IMR-90 (cell line): ENCODE measurements around the gene DRC7. TPM values are rescaled to one million over a fixed set of nuclear protein-coding genes. Genes with fewer than 3 reads are reported as not detected.

Experiments used
- ATAC-seq: fragments of 200-7000 bp; cut with Tn5 transposase; 2 replicates; pipeline ENCODE4 v1.9.1; 2020; ENCODE audit warnings: low read depth, mild to moderate bottlenecking, moderate library complexity
- BruUV-seq: library from RNA; stranded (reverse); fragments of 400-500 nt; replicated peaks from 2 replicates; lab custom pipeline; 2021; lab: Mats Ljungman, UMichigan
- CTCF ChIA-PET: fragments of 300-600 bp; formaldehyde crosslinking; extraction: SDS; loops from one replicate; lab custom pipeline; 2021; ENCODE audit warnings: antibody characterized with exemption; lab: Yijun Ruan, JAX
- POLR2A ChIA-PET: fragments of 300-600 bp; sonication (Branson Sonifier 250); formaldehyde crosslinking; loops from one replicate; lab custom pipeline; 2022; ENCODE audit warnings: antibody characterized with exemption; ENCODE audit not compliant: unreplicated experiment; lab: Charles Lee
- DNase-seq: peaks from one replicate; pipeline ENCODE4 v3.0.0; 2013
- H2AFZ ChIP-seq: replicated peaks from 2 replicates; pipeline ENCODE3; 2013; ENCODE audit warnings: low read length, mild to moderate bottlenecking; ENCODE audit not compliant: poor library complexity
- H2AK5ac ChIP-seq: 2 replicates; pipeline ENCODE4 v1.6.1; 2013; ENCODE audit warnings: low read depth, low read length, inconsistent platforms
- H2AK9ac ChIP-seq: replicated peaks from 2 replicates; pipeline ENCODE3; 2013; ENCODE audit warnings: mild to moderate bottlenecking, low read depth, low read length, moderate library complexity; ENCODE audit not compliant: poor library complexity
- H2BK120ac ChIP-seq: 2 replicates; pipeline ENCODE4 v1.6.1; 2013; ENCODE audit warnings: low read depth, low read length, inconsistent platforms
- H2BK15ac ChIP-seq: 3 replicates; pipeline ENCODE4 v1.6.1; 2013; ENCODE audit warnings: low read depth, low read length, inconsistent platforms
- H2BK20ac ChIP-seq: 2 replicates; pipeline ENCODE4 v1.6.1; 2013; ENCODE audit warnings: low read depth, mild to moderate bottlenecking, inconsistent platforms, low read length, moderate library complexity
- H2BK5ac ChIP-seq: 2 replicates; pipeline ENCODE4 v1.6.1; 2013; ENCODE audit warnings: mild to moderate bottlenecking, low read depth, low read length, inconsistent platforms; ENCODE audit not compliant: poor library complexity, severe bottlenecking
- H3K14ac ChIP-seq: replicated peaks from 2 replicates; pipeline ENCODE4 v1.6.1; 2013; ENCODE audit warnings: low read depth, low read length, inconsistent platforms
- H3K18ac ChIP-seq: 2 replicates; pipeline ENCODE4 v1.6.1; 2013; ENCODE audit warnings: low read depth, low read length, control low read depth
- H3K23ac ChIP-seq: 2 replicates; pipeline ENCODE4 v1.6.1; 2013; ENCODE audit warnings: low read depth, low read length, inconsistent platforms
- H3K27ac ChIP-seq: 2 replicates; pipeline ENCODE4 v1.5.1; 2013; ENCODE audit warnings: mild to moderate bottlenecking, control low read depth, low read length; ENCODE audit not compliant: insufficient read depth
- H3K27me3 ChIP-seq: 2 replicates; pipeline ENCODE4 v1.6.1; 2013; ENCODE audit warnings: low read length; ENCODE audit not compliant: control insufficient read depth, insufficient read depth
- H3K36me3 ChIP-seq: 2 replicates; pipeline ENCODE4 v1.6.1; 2013; ENCODE audit warnings: low read length, mixed read lengths; ENCODE audit not compliant: control insufficient read depth, insufficient read depth
- H3K4ac ChIP-seq: 2 replicates; pipeline ENCODE4 v1.6.1; 2013; ENCODE audit warnings: low read depth, low read length, inconsistent platforms
- H3K4me1 ChIP-seq: 2 replicates; pipeline ENCODE4 v1.6.1; 2013; ENCODE audit warnings: low read length, mixed read lengths; ENCODE audit not compliant: control insufficient read depth, insufficient read depth
- H3K4me2 ChIP-seq: 2 replicates; pipeline ENCODE4 v1.6.1; 2013; ENCODE audit warnings: low read depth, mild to moderate bottlenecking, control low read depth, low read length, moderate library complexity
- H3K4me3 ChIP-seq: 2 replicates; pipeline ENCODE4 v1.5.1; 2013; ENCODE audit warnings: low read depth, mild to moderate bottlenecking, control low read depth, low read length, moderate library complexity; ENCODE audit not compliant: insufficient read depth
- H3K56ac ChIP-seq: 2 replicates; pipeline ENCODE4 v1.6.1; 2013; ENCODE audit warnings: low read length, inconsistent platforms; ENCODE audit not compliant: insufficient read depth; ENCODE audit errors: extremely low read depth
- H3K79me1 ChIP-seq, 2 experiments: 2 replicates each; pipeline ENCODE4 v1.6.1; 2013; ENCODE audit warnings: low read length in 2 of 2, inconsistent platforms in 1 of 2, low read depth in 1 of 2
- H3K9ac ChIP-seq: 2 replicates; pipeline ENCODE4 v1.6.1; 2013; ENCODE audit warnings: low read depth, low read length, control low read depth
- H3K9me1 ChIP-seq: 2 replicates; pipeline ENCODE4 v1.6.1; 2013; ENCODE audit warnings: low read length, inconsistent platforms; ENCODE audit not compliant: insufficient read depth
- H3K9me3 ChIP-seq: 2 replicates; pipeline ENCODE4 v1.6.1; 2013; ENCODE audit warnings: low read length; ENCODE audit not compliant: control insufficient read depth, insufficient read depth
- H4K20me1 ChIP-seq: 2 replicates; pipeline ENCODE4 v1.6.1; 2013; ENCODE audit warnings: low read length, inconsistent platforms; ENCODE audit not compliant: insufficient read depth
- H4K5ac ChIP-seq: 2 replicates; pipeline ENCODE4 v1.6.1; 2013; ENCODE audit warnings: mild to moderate bottlenecking, low read depth, low read length, control low read depth
- H4K8ac ChIP-seq, 2 experiments: 2 replicates each; pipeline ENCODE4 v1.6.1; 2013; ENCODE audit warnings: low read depth in 2 of 2, low read length in 2 of 2, control low read depth in 1 of 2, inconsistent platforms in 1 of 2
- H4K91ac ChIP-seq: 2 replicates; pipeline ENCODE4 v1.6.1; 2013; ENCODE audit warnings: low read depth, low read length, inconsistent platforms; ENCODE audit not compliant: insufficient read depth
- ELK1 ChIP-seq: fragments of 150-350 bp; IDR thresholded peaks from 2 replicates; pipeline ENCODE4 v1.6.1; 2016; ENCODE audit warnings: low read depth, mild to moderate bottlenecking, low read length, moderate library complexity, borderline replicate concordance
- MAZ ChIP-seq: IDR thresholded peaks from 2 replicates; pipeline ENCODE4 v1.6.1; 2012; ENCODE audit warnings: low read depth, mild to moderate bottlenecking, low read length, improper control_type of control experiment, moderate library complexity, borderline replicate concordance
- MXI1 ChIP-seq: IDR thresholded peaks from 2 replicates; pipeline ENCODE4 v1.6.1; 2012; ENCODE audit warnings: low read depth, mild to moderate bottlenecking, low read length, moderate library complexity, borderline replicate concordance
- RFX5 ChIP-seq: IDR thresholded peaks from 2 replicates; pipeline ENCODE4 v1.8.0; 2012; ENCODE audit warnings: low read depth, mild to moderate bottlenecking, low read length, moderate library complexity
- SMC3 ChIP-seq: fragments of 150-350 bp; IDR thresholded peaks from 2 replicates; pipeline ENCODE4 v1.6.1; 2016; ENCODE audit warnings: low read depth, mild to moderate bottlenecking, antibody characterized with exemption, low read length, moderate library complexity
- WGBS, 2 experiments: methylation state at CpG; one replicate each; pipeline versions ENCODE4 v1.1.5 to v1.1.7; 2013; ENCODE audit warnings: missing lambda C conversion rate in 2 of 2; ENCODE audit not compliant: insufficient read length in 1 of 2; ENCODE audit errors: extremely low coverage in 2 of 2; 5-methylcytosine and 5-hydroxymethylcytosine counted together
- dilution Hi-C: fragments of 300-500 bp; cut with HindIII; formaldehyde crosslinking; loops from one replicate; pipeline ENCODE4 v1.14.3; 2018; ENCODE audit warnings: low sequenced_read_pairs; ENCODE audit not compliant: unreplicated experiment
- in situ Hi-C: fragments of 300-500 bp; cut with MboI; formaldehyde crosslinking; loops from 3 replicates; pipeline ENCODE4 v1.14.3; 2019; ENCODE audit warnings: low sequenced_read_pairs, inconsistent platforms, mixed read lengths
- intact Hi-C: fragments of 100-400 bp; cut with micrococcal nuclease; formaldehyde crosslinking; loops from 2 replicates; pipeline ENCODE4 v1.10.0; 2022
- polyA plus RNA-seq, 3 experiments: library from polyadenylated mRNA; depleted of rRNA; stranded (reverse); fragments of >200 nt; gene quantifications; 2 replicates each; pipeline ENCODE4 v1.2.3, GENCODE V29; 2012; ENCODE audit warnings: low replicate concordance in 1 of 3
- total RNA-seq: library from RNA; depleted of rRNA; stranded (reverse); fragments of >200 nt; gene quantifications from 2 replicates; pipeline ENCODE4 v1.2.3, GENCODE V29; 2012

The DRC7 gene
- total and polyA plus RNA-seq, 2 of the 4 experiments (the other 2 are of a cell fraction): not detected

GRCh38 chr16:57694231-57694724, 328 bp upstream of the DRC7 start:
- Histone ChIP-seq H3K56ac (no peak overlapping the region), H2AK5ac (no peak overlapping the region), H4K91ac (no peak overlapping the region), H2AFZ (no peak overlapping the region), H3K79me1 (no peaks in the 10 kb centered on the region), H4K20me1 (no peaks in the 10 kb centered on the region), H3K9ac (no peak overlapping the region), H3K18ac (no peak overlapping the region), H4K8ac (no peak overlapping the region), H3K27ac (no peak overlapping the region), H3K9me1 (no peaks in the 10 kb centered on the region), H2BK20ac (no peak overlapping the region), H3K23ac (no peak overlapping the region), H3K36me3 (no peaks in the 10 kb centered on the region), H2BK15ac (no peak overlapping the region), H3K4me2 (no peak overlapping the region), H3K4me1 (no peaks in the 10 kb centered on the region), H3K9me3 (no peaks in the 10 kb centered on the region), H2BK120ac (no peak overlapping the region), H3K14ac (no peak overlapping the region), H3K4ac (no peak overlapping the region), H3K4me3 (no peak overlapping the region), H4K5ac (no peak overlapping the region), H3K27me3 (peaks cover 66% of the 10 kb centered on the region), H2BK5ac (no peak overlapping the region), H2AK9ac (no peak overlapping the region)
- TF ChIP-seq MXI1 (no peak), SMC3 (no peak), MAZ (no peak), ELK1 (no peak), RFX5 (no peak)
- intact Hi-C loops: no loop called here
- no TSS peak for BruUV-seq
- ATAC-seq: no peak
- CTCF ChIA-PET: no interaction called here
- dilution Hi-C loops: no loop called here
- no peak for DNase-seq
- in situ Hi-C loops: no loop called here
- POLR2A ChIA-PET: no interaction called here
- 57% methylated on average over 4 of the region's 10 CpGs; no CpG with 5 or more reads in 1 of the 2 experiments for WGBS, 2 experiments
